Gastroesophageal sphincter (tissue), 3 donors: Measurements from ENCODE around the gene TSGA10.

Source experiments
- POLR2AphosphoS5 ChIP-seq: sonication (generic); formaldehyde crosslinking; IDR thresholded peaks from one replicate; pipeline ENCODE4 v1.6.1; 2017; ENCODE audit warnings: antibody characterized with exemption
- TF ChIP-seq, protein P1 (sequence below), 4 experiments: fragments of 200-600 bp in 2 of 4; fragments of 450-650 bp in 2 of 4; sonication (generic) in 1 of 4; IDR thresholded peaks; one replicate each; pipeline ENCODE4 v1.5.1; 2017 to 2019; ENCODE audit warnings: antibody characterized with exemption in 4 of 4, mild to moderate bottlenecking in 2 of 4, moderate library complexity in 2 of 4

DNA sequence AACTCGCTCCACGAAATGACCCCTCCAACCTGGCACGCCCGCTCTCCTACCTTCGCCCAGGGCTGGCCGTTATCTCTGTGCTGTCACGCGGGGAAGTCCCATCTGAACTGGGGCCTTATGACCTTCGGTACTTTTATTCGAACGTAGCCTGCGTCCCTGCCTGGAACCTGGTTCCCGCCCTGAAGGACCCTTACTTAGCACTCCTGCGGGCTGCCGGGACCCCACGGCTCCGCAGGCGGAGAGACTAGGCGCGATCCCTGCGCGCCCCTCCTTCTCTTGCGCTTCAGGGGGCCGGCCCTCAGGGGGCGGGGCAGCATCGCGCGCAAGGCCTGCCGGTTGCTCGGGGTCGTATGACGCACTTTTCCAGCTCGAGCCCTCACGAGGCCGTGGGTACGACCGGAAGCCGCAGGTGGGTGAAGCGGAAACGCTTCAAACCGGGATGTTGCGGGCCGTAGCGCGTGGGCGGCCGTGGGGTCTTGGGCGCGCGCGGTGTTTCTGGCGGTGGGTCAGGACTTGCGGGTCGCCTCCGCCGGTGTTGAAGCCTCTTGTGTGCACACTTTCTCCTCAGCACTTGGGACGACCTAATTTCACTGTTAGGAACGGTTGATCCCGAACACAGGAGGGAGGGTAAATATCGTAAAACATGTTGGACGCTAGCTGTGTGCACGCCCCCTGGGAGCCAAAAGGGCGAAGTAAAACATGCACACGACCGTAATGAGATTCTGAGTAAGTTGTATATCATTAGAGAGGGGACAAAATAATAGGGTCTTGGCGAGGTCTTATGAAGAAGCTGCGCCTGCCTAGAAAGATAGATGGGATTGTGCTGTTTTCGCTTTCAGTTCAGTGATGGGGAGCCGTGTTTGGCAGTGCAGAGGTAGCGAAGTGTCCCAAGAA, at the start of gene TSGA10, which contains the start of gene LIPT1:
- TF ChIP-seq, protein P1, sequence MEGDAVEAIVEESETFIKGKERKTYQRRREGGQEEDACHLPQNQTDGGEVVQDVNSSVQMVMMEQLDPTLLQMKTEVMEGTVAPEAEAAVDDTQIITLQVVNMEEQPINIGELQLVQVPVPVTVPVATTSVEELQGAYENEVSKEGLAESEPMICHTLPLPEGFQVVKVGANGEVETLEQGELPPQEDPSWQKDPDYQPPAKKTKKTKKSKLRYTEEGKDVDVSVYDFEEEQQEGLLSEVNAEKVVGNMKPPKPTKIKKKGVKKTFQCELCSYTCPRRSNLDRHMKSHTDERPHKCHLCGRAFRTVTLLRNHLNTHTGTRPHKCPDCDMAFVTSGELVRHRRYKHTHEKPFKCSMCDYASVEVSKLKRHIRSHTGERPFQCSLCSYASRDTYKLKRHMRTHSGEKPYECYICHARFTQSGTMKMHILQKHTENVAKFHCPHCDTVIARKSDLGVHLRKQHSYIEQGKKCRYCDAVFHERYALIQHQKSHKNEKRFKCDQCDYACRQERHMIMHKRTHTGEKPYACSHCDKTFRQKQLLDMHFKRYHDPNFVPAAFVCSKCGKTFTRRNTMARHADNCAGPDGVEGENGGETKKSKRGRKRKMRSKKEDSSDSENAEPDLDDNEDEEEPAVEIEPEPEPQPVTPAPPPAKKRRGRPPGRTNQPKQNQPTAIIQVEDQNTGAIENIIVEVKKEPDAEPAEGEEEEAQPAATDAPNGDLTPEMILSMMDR (IDR thresholded peaks at IDR 0.05) = peak in 1 of 4 experiments; percentile 30
- peak; percentile 92 for TF ChIP-seq POLR2AphosphoS5
